Fibroblast of lung (primary cell): ENCODE data around the gene SLC6A16. TPM values are rescaled to one million over a fixed set of nuclear protein-coding genes. Genes with fewer than 3 reads are reported as not detected.
A peak's percentile ranks its signal among the peaks of the same experiment; 100 is the strongest.

ENCODE experiments used
- DNase-seq, 2 donors: peaks; one replicate each; pipeline versions ENCODE4 v3.0.0 to v3.0.0-alpha.2; 2010; ENCODE audit warnings: low read depth in 2 of 2
- H2AFZ ChIP-seq: 2 replicates; pipeline ENCODE4 v1.5.1; 2012; ENCODE audit warnings: low read length, control low read depth, inconsistent platforms
- H3K27ac ChIP-seq: 2 replicates; pipeline ENCODE4 v1.5.1; 2011; ENCODE audit warnings: low read length, control low read depth; ENCODE audit not compliant: insufficient read depth
- H3K27me3 ChIP-seq: 2 replicates; pipeline ENCODE4 v1.5.1; 2011; ENCODE audit warnings: mild to moderate bottlenecking, low read length; ENCODE audit not compliant: control insufficient read depth, insufficient read depth
- H3K36me3 ChIP-seq: 2 replicates; pipeline ENCODE4 v1.5.1; 2011; ENCODE audit warnings: low read length; ENCODE audit not compliant: control insufficient read depth, insufficient read depth
- H3K4me1 ChIP-seq: 2 replicates; pipeline ENCODE4 v1.5.1; 2011; ENCODE audit warnings: low read length; ENCODE audit not compliant: control insufficient read depth, insufficient read depth; ENCODE audit errors: extremely low read depth
- H3K4me2 ChIP-seq: 2 replicates; pipeline ENCODE4 v1.5.1; 2011; ENCODE audit warnings: low read length, control low read depth; ENCODE audit not compliant: insufficient read depth; ENCODE audit errors: extremely low read depth
- H3K4me3 ChIP-seq, 4 experiments: fragments of 200-600 bp in 1 of 4; sonication (generic) in 1 of 4; replicated peaks in 1 of 4; 2 replicates each; pipeline ENCODE4 v1.5.1; 2011 to 2016; ENCODE audit warnings: low read length in 4 of 4, low read depth in 3 of 4, mild to moderate bottlenecking in 3 of 4, control low read depth in 2 of 4, inconsistent platforms in 1 of 4, mixed read lengths in 1 of 4; ENCODE audit not compliant: insufficient read depth in 1 of 4; ENCODE audit errors: control extremely low read depth in 1 of 4
- H3K79me2 ChIP-seq: 2 replicates; pipeline ENCODE4 v1.5.1; 2012; ENCODE audit warnings: mild to moderate bottlenecking, low read length, inconsistent platforms; ENCODE audit not compliant: control insufficient read depth, insufficient read depth
- H3K9ac ChIP-seq: 2 replicates; pipeline ENCODE4 v1.5.1; 2011; ENCODE audit warnings: mild to moderate bottlenecking, low read length, control low read depth; ENCODE audit not compliant: insufficient read depth
- H3K9me3 ChIP-seq: 2 replicates; pipeline ENCODE4 v1.5.1; 2012; ENCODE audit warnings: low read depth, low read length; ENCODE audit not compliant: control insufficient read depth, insufficient read depth
- H4K20me1 ChIP-seq: 2 replicates; pipeline ENCODE4 v1.5.1; 2011; ENCODE audit warnings: low read length; ENCODE audit not compliant: control insufficient read depth, insufficient read depth; ENCODE audit errors: extremely low read depth
- EZH2 ChIP-seq: IDR thresholded peaks from 2 replicates; pipeline ENCODE4 v1.5.1; 2012; ENCODE audit warnings: low read length, control low read depth, mild to moderate bottlenecking; ENCODE audit errors: missing control alignments
- polyA plus RNA-seq, 2 donors: library from polyadenylated mRNA; depleted of rRNA in 1 of 2; stranded (reverse) in 1 of 2; unstranded in 1 of 2; fragments of >200 nt; gene quantifications; 2 replicates each; pipeline ENCODE4 v1.2.1, GENCODE V29; 2011 to 2012; ENCODE audit warnings: missing spikeins in 1 of 2
- total RNA-seq: library from RNA; depleted of rRNA; stranded (reverse); fragments of >200 nt; gene quantifications from 2 replicates; pipeline ENCODE4 v1.2.1, GENCODE V29; 2014
- TF ChIP-seq, protein P1 (sequence below), 2 donors: IDR thresholded peaks in 1 of 2; conservative IDR thresholded peaks in 1 of 2; 1 replicate in 1 of 2; 2 replicates in 1 of 2; pipeline ENCODE4 v1.5.1; 2011 to 2012; ENCODE audit warnings: low read length in 2 of 2, control low read depth in 1 of 2, inconsistent platforms in 1 of 2, low read depth in 1 of 2, mild to moderate bottlenecking in 1 of 2

Gene SLC6A16
- total and polyA plus RNA-seq, 2 donors (not counting 1 experiment from before 2014, with no cell fraction given): under 0.01 to 0.62 TPM

- Histone ChIP-seq H4K20me1 (no peaks in the 10 kb centered on the region), H3K4me3 (no peak overlapping the region), H3K9me3 (no peaks in the 10 kb centered on the region), H3K27ac (no peak overlapping the region), H3K9ac (peak overlapping the region; percentile 2), H3K36me3 (peaks cover 13% of the 10 kb centered on the region), H2AFZ (no peak overlapping the region), H3K4me1 (no peaks in the 10 kb centered on the region), H3K27me3 (no peaks in the 10 kb centered on the region), H3K79me2 (peaks cover 3% of the 10 kb centered on the region), H3K4me2 (no peak overlapping the region)
- DNase-seq: no peak
- TF ChIP-seq, protein P1, sequence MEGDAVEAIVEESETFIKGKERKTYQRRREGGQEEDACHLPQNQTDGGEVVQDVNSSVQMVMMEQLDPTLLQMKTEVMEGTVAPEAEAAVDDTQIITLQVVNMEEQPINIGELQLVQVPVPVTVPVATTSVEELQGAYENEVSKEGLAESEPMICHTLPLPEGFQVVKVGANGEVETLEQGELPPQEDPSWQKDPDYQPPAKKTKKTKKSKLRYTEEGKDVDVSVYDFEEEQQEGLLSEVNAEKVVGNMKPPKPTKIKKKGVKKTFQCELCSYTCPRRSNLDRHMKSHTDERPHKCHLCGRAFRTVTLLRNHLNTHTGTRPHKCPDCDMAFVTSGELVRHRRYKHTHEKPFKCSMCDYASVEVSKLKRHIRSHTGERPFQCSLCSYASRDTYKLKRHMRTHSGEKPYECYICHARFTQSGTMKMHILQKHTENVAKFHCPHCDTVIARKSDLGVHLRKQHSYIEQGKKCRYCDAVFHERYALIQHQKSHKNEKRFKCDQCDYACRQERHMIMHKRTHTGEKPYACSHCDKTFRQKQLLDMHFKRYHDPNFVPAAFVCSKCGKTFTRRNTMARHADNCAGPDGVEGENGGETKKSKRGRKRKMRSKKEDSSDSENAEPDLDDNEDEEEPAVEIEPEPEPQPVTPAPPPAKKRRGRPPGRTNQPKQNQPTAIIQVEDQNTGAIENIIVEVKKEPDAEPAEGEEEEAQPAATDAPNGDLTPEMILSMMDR (conservative IDR thresholded peaks at IDR 0.05 in 1 of 2, IDR thresholded peaks at IDR 0.05 in 1 of 2; ENCODE audit: low read depth in 1 of 2, low read length in 2 of 2): no peak
- no peak for TF ChIP-seq EZH2
Measured at GRCh38 chr19:49356382-49356781, 31.4 kb upstream of the SLC6A16 start.

DNA sequence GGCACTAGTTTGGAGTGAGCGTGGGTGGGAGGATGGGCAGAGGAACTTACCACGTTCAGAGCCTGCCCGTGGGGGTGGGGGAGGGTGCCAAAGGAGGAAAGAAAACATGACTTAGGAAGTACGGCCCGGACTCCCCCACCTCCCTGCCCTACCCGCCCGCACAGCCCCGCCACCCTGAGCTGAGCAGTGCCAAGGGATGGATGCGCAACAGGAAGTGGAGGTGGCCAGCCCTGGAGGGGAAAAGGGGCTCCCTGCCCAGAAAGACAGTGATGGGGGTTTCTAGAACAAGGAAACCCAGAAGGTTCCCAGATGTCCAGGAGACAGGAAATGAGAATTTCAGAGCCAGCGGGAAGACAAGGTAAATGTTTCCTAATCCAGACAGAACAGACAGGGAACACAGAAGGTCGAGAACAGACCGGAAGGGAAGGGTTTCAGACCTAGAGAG is 30.9 kb upstream of the SLC6A16 start:
- H3K4me2 ChIP-seq: no peak overlapping the region
- H2AFZ ChIP-seq: no peak overlapping the region
- no peaks in the 10 kb centered on the region for H3K9me3 ChIP-seq
- no peak for DNase-seq
- TF ChIP-seq EZH2: no peak
- TF ChIP-seq, protein P1 (conservative IDR thresholded peaks at IDR 0.05 in 1 of 2, IDR thresholded peaks at IDR 0.05 in 1 of 2; ENCODE audit: low read depth in 1 of 2, low read length in 2 of 2): no peak
- H3K4me1 ChIP-seq: no peaks in the 10 kb centered on the region
- H3K9ac ChIP-seq: no peak overlapping the region
- no peak overlapping the region for H3K27ac ChIP-seq
- H3K27me3 ChIP-seq: no peaks in the 10 kb centered on the region
- peaks cover 17% of the 10 kb centered on the region for H3K36me3 ChIP-seq
- H4K20me1 ChIP-seq: no peaks in the 10 kb centered on the region
- H3K4me3 ChIP-seq: no peak overlapping the region
- H3K79me2 ChIP-seq: no peaks in the 10 kb centered on the region

DNA sequence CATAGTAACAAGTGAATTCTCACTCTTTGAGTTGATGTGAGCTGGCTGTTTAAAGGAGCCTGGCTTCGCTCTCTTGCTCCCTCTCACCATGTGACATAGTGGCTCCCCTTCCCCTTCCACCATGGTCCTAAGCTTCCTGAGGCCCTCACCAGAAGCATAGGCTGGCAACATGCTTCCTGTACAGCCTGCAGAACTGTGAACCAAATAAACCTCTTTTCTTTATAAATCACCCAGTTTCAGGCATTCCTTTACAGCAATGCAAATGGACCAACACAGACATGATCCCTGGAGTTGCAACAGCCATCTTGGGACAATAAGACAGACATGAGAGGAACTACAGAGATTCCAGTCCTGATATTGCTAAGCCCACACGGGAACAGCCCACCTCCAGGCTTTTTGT is 24.6 kb upstream of the SLC6A16 start:
- DNase-seq: no peak
- Histone ChIP-seq H3K36me3 (peaks cover 21% of the 10 kb centered on the region), H3K9me3 (no peaks in the 10 kb centered on the region), H4K20me1 (no peaks in the 10 kb centered on the region), H3K79me2 (no peaks in the 10 kb centered on the region), H3K4me3 (no peak overlapping the region), H3K27ac (no peak overlapping the region), H2AFZ (no peak overlapping the region), H3K4me1 (no peaks in the 10 kb centered on the region), H3K27me3 (no peaks in the 10 kb centered on the region), H3K4me2 (no peak overlapping the region), H3K9ac (no peak overlapping the region)
- TF ChIP-seq EZH2: no peak
- TF ChIP-seq, protein P1 (conservative IDR thresholded peaks at IDR 0.05 in 1 of 2, IDR thresholded peaks at IDR 0.05 in 1 of 2; ENCODE audit: low read depth in 1 of 2, low read length in 2 of 2): no peak
